Superior temporal gyrus (tissue), 1 donor: Measurements from ENCODE around the gene TP53BP2.
"Not testable (repeated sequence)": the region's sequence is repeated elsewhere in the genome, so short reads cannot be mapped to it uniquely, and the experiment has no call there.

Experiments used
- DNase-seq: peaks from one replicate; pipeline ENCODE4 v3.0.0-alpha.2; 2016; ENCODE audit errors: extremely low spot score

Gene TP53BP2

GRCh38 chr1:223828162-223828848 lies 17.4 kb downstream of the TP53BP2 start:
- DNase-seq, result no peak

- DNase-seq, result no peak
Observed at GRCh38 chr1:223827193-223827663, 18.5 kb downstream of the TP53BP2 start.

GRCh38 chr1:223825767-223826748 lies 19.7 kb downstream of the TP53BP2 start:
- no peak for DNase-seq

- no peak for DNase-seq
Observed at GRCh38 chr1:223824712-223825111, 21.0 kb downstream of the TP53BP2 start.

- DNase-seq, result no peak
Observed at GRCh38 chr1:223824287-223824686, 21.5 kb downstream of the TP53BP2 start.

- no peak for DNase-seq
Observed at GRCh38 chr1:223820971-223821370, 24.8 kb downstream of the TP53BP2 start.

GRCh38 chr1:223820515-223820858 lies 25.3 kb downstream of the TP53BP2 start:
- no peak for DNase-seq

- DNase-seq, result no peak
Observed at GRCh38 chr1:223819730-223820514, 25.8 kb downstream of the TP53BP2 start.

GRCh38 chr1:223817265-223817664 lies 28.5 kb downstream of the TP53BP2 start:
- DNase-seq, result not testable (repeated sequence)

- no peak for DNase-seq
Observed at GRCh38 chr1:223815865-223816264, 29.9 kb downstream of the TP53BP2 start.

- no peak for DNase-seq
Observed at GRCh38 chr1:223815020-223815853, 30.5 kb downstream of the TP53BP2 start.

GRCh38 chr1:223813645-223814044 lies 32.1 kb downstream of the TP53BP2 start:
- DNase-seq, result peak; percentile 23

GRCh38 chr1:223811634-223812101 lies 34.1 kb downstream of the TP53BP2 start:
- peak; percentile 87 for DNase-seq

- no peak for DNase-seq
Observed at GRCh38 chr1:223810586-223810985, 35.2 kb downstream of the TP53BP2 start.

- DNase-seq, result not testable (repeated sequence)
Observed at GRCh38 chr1:223809905-223810304, 35.8 kb downstream of the TP53BP2 start.

- DNase-seq, result peak; percentile 60
Observed at GRCh38 chr1:223803211-223803610, 42.5 kb downstream of the TP53BP2 start.

GRCh38 chr1:223802602-223803001 lies 43.1 kb downstream of the TP53BP2 start:
- peak; percentile 85 for DNase-seq

- no peak for DNase-seq
Observed at GRCh38 chr1:223802032-223802431, 43.7 kb downstream of the TP53BP2 start.

GRCh38 chr1:223796210-223796609 lies 49.5 kb downstream of the TP53BP2 start:
- DNase-seq, result no peak

GRCh38 chr1:223794136-223794880 lies 51.4 kb downstream of the TP53BP2 start:
- DNase-seq, result no peak
